PC-9 (cell line): ENCODE results near the gene PILRA.

Source experiments
- EZH2 ChIP-seq: fragments of 200-600 bp; sonication (generic); IDR thresholded peaks from 2 replicates; pipeline ENCODE4 v1.8.0; 2017; ENCODE audit warnings: antibody characterized with exemption, low read depth
- TF ChIP-seq, protein P1 (sequence below): fragments of 200-600 bp; sonication (generic); conservative IDR thresholded peaks from 2 replicates; pipeline ENCODE4 v1.6.1; 2017; ENCODE audit warnings: mixed run types, antibody characterized with exemption, mild to moderate bottlenecking, moderate library complexity

- TF ChIP-seq, protein P1, sequence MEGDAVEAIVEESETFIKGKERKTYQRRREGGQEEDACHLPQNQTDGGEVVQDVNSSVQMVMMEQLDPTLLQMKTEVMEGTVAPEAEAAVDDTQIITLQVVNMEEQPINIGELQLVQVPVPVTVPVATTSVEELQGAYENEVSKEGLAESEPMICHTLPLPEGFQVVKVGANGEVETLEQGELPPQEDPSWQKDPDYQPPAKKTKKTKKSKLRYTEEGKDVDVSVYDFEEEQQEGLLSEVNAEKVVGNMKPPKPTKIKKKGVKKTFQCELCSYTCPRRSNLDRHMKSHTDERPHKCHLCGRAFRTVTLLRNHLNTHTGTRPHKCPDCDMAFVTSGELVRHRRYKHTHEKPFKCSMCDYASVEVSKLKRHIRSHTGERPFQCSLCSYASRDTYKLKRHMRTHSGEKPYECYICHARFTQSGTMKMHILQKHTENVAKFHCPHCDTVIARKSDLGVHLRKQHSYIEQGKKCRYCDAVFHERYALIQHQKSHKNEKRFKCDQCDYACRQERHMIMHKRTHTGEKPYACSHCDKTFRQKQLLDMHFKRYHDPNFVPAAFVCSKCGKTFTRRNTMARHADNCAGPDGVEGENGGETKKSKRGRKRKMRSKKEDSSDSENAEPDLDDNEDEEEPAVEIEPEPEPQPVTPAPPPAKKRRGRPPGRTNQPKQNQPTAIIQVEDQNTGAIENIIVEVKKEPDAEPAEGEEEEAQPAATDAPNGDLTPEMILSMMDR: no peak
- TF ChIP-seq EZH2: no peak
Observed at GRCh38 chr7:100431286-100431735, 58.0 kb downstream of the PILRA start.
